GM12874 (cell line): ENCODE measurements around the gene MYOZ3.

Experiments used
- TF ChIP-seq, protein P1 (sequence below): IDR thresholded peaks from 2 replicates; pipeline ENCODE4 v1.5.1; 2011; ENCODE audit warnings: low read depth, mild to moderate bottlenecking, control low read depth, low read length, moderate library complexity; ENCODE audit not compliant: insufficient read depth

Gene MYOZ3

DNA sequence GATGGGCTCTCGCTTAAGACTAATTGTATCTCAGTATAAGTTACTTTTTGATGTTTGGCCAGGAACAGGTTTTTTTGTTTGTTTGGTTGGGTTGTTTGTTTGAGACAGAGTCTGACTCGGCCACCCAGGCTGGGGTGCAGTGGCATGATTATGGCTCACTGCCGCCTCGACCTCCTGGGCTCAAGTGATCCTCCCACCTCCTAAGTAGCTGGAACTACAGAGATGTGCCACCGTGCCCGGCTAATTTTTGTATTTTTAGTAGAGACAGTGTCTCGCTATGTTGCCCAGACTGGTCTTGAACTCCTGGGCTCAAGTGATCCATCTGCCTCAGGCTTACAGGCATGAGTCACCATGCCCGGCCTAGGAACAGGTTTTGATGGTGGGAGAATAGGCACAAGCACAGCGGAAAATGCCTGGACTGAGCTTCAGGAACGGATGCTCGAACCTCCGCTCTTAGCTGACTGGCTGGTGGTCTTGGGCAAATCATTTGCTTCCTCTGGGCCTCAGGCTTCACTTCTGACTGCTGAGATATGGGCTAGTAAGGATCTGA lies 32.0 kb upstream of the MYOZ3 start:
- TF ChIP-seq, protein P1, sequence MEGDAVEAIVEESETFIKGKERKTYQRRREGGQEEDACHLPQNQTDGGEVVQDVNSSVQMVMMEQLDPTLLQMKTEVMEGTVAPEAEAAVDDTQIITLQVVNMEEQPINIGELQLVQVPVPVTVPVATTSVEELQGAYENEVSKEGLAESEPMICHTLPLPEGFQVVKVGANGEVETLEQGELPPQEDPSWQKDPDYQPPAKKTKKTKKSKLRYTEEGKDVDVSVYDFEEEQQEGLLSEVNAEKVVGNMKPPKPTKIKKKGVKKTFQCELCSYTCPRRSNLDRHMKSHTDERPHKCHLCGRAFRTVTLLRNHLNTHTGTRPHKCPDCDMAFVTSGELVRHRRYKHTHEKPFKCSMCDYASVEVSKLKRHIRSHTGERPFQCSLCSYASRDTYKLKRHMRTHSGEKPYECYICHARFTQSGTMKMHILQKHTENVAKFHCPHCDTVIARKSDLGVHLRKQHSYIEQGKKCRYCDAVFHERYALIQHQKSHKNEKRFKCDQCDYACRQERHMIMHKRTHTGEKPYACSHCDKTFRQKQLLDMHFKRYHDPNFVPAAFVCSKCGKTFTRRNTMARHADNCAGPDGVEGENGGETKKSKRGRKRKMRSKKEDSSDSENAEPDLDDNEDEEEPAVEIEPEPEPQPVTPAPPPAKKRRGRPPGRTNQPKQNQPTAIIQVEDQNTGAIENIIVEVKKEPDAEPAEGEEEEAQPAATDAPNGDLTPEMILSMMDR: no peak

DNA sequence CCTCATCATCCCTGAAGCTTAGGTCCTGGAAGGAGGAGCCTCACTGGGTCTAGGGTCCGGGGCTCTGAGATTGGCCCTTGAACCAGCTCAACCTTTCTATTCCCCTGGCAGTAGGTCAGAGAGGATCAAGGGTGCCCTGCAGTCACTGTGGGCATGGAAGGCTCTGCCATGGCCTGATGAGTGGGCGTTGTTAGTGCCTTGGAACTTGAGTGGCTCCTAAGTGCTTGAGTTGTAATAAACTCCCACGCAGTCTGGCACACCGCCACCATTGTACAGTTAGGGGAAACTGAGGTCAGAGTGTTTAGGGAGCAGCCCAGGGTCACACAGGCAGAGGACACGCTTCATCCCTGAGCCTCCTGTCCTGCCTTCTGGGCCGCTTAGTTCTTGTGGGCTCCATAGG lies 31.0 kb upstream of the MYOZ3 start:
- TF ChIP-seq, protein P1: no peak

DNA sequence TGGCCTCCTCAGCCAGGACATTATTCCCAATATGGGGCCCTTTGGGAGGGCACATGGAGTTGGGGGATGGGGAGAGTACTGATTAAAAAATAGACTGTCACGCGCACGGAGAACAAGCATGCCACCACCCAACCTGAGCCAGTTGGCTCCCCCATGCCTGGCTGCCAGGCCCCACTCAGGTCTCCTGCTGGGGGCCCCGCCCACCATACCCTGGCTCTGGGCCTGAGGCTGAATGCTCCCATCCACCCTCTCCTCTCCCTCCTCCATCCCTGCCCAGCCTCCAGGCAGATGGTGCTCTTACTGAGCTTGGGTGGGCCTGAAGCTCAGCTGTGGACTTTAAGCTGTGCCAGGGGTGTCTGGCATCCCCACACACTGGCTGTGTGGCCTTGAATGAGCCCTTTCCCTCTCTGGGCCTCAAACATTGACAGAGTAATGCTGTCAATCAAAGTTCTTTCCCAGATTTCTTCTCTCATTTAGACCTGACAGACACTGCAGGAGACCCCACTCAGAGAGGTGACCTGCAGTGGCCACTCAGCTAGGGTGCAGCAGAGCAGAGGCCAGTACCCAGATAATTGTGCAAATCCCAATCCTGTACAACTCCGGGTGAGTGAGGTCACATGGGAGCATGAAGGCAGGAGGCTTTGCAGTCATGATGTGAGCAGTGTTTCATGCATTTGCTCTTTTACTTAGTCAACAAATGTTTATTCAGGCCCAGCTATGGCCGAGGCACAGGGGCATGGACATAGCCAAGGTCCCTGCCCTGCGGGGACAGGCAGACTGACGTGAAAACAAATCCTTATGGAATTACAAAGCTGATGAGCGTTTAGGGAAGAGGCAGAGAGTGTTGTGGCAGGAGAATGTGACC lies 30.4 kb upstream of the MYOZ3 start:
- TF ChIP-seq, protein P1: no peak

DNA sequence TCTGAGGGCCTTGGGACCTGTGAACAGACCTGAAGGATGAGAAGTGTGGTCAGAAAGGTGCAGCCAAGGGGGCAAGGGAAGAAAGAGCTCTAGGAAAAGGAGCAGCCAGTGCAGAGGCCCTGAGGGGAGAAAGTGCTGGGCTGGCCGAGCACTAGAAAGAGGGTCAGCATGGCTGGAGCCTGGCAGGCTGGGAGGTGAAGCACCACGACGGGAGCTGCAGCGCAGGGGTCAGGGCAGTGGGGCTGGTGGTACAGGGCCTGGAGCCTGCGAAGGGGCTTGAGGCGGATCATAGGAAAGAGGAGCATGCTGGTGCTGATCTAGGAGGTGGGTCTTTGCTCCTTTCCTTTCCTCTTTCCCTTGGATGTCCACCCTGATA lies 29.7 kb upstream of the MYOZ3 start:
- TF ChIP-seq, protein P1: no peak

DNA sequence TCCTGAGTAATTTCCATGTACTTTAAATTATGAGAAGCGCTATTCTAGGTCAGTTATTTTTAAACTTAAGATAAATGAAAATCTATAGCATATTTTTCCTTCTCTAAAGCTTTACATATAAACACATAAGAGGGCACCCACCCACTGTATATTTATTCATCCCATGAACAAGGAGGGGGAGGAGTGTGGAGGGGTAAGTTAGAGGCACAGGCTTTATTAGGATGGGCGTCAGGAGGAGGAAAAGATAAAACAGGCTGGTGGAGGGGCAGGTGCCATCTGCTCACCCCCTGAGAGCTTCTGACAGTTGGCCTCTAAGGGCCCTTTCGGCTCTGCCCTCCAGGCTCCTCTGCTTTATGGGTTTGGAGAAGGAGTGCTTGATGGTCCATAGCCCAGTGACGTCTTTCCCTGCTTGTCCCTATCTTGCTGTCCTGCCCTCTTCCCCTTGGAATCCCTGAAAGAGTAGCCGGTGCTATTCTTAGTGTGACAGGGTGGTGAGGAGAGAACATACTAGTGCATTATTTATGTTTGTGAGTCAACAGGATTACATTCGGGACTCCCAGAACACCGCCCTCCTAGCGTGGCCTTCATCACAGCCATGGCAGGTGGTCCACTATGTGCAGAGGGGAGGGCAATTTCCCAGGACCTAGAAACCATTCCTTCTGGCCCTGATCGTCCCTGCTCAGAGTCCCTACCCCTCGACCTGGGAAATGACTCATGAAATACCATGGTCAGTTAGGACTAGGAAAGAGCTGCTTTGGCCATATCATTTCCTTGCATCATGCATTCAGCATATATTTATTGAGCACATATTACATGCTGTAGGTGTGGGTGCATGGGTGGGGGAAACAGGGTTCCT lies 28.5 kb upstream of the MYOZ3 start:
- TF ChIP-seq, protein P1: no peak

DNA sequence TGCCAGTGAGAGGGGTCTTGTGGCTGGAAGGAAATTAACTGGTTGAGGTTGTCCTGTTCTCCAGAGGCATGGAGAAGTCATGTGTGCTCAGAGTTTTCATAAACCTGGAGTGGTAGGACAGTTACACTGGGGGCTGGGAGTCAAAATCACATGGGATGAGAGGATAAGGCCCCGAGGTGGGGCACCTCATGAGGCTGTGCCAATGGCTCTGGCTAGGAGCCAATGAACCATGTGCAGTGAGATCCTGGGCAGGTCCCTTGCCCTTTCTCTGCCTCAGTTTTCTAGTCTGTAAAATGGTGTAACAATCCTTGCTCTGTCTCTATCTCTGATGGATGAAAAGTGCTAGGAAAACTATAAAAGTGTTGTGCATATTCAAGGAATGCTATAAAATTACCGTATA lies 27.6 kb upstream of the MYOZ3 start:
- TF ChIP-seq, protein P1: no peak
